Kidney (tissue), 14 donors: ENCODE measurements around the gene RAD51B. TPM values are rescaled to one million over a fixed set of nuclear protein-coding genes. Genes with fewer than 3 reads are reported as not detected.
A peak's percentile ranks its signal among the peaks of the same experiment; 100 is the strongest.

Experiments used
- DNase-seq, 5 donors: peaks; one replicate each; pipeline ENCODE4 v3.0.0-alpha.2; 2013 to 2020
- FAIRE-seq: peaks from 2 replicates; lab custom pipeline; 2012; peaks lifted over from hg19 to GRCh38; lab: Jason Lieb, UNC
- H3K27ac ChIP-seq, 2 donors: one replicate each; pipeline ENCODE4 v1.7.0; 2013; ENCODE audit warnings: low read depth in 2 of 2, low read length in 2 of 2, inconsistent platforms in 1 of 2
- H3K27me3 ChIP-seq: one replicate; pipeline ENCODE4 v1.7.1; 2013; ENCODE audit warnings: low read length, inconsistent platforms; ENCODE audit not compliant: control insufficient read depth, insufficient read depth
- H3K36me3 ChIP-seq, 3 donors: one replicate each; pipeline versions ENCODE4 v1.7.0 to v1.7.1; 2013; ENCODE audit warnings: low read length in 3 of 3, control low read depth in 1 of 3, inconsistent platforms in 1 of 3; ENCODE audit not compliant: insufficient read depth in 3 of 3, control insufficient read depth in 2 of 3
- H3K4me1 ChIP-seq, 3 donors: one replicate each; pipeline versions ENCODE4 v1.7.0 to v1.7.1; 2013; ENCODE audit warnings: low read length in 3 of 3, inconsistent platforms in 1 of 3, low read depth in 1 of 3; ENCODE audit not compliant: control insufficient read depth in 2 of 3, insufficient read depth in 2 of 3
- H3K4me3 ChIP-seq, 3 donors: one replicate each; pipeline versions ENCODE4 v1.7.0 to v1.8.1; 2013; ENCODE audit warnings: low read length in 3 of 3, control low read depth in 1 of 3, inconsistent platforms in 1 of 3
- H3K9ac ChIP-seq, 3 donors: one replicate each; pipeline versions ENCODE4 v1.7.0 to v1.7.1; 2013; ENCODE audit warnings: low read length in 3 of 3, control low read depth in 1 of 3, inconsistent platforms in 1 of 3
- H3K9me3 ChIP-seq, 3 donors: one replicate each; pipeline versions ENCODE4 v1.7.0 to v1.7.1; 2013; ENCODE audit warnings: low read length in 3 of 3, control low read depth in 1 of 3, inconsistent platforms in 1 of 3; ENCODE audit not compliant: control insufficient read depth in 2 of 3, insufficient read depth in 1 of 3
- intact Hi-C: fragments of 100-400 bp; cut with DNase I; formaldehyde crosslinking; loops from one replicate; pipeline ENCODE4 v1.11.1; 2022
- polyA plus RNA-seq: library from polyadenylated mRNA; stranded (reverse); fragments of 350-450 nt; fragmentation: Illumina TruSeq; extraction: RNeasy Lipid Tissue Mini Kit (QIAGEN cat#74804); gene quantifications from one replicate; pipeline ENCODE4 v1.2.3, GENCODE V29; 2014; ENCODE audit warnings: low read depth, low replicate concordance; ENCODE audit not compliant: insufficient read depth
- total RNA-seq: library from RNA; stranded (reverse); fragmentation: NEBNext Ultra II Directional; extraction: Animal tissue kit (Norgen Biotek cat#: 25700); gene quantifications from one replicate; pipeline ENCODE4 v1.2.1, GENCODE V29; 2021
- TF ChIP-seq, protein P1 (sequence below): IDR thresholded peaks from 3 replicates; pipeline ENCODE4 v1.5.1; 2012; ENCODE audit warnings: mild to moderate bottlenecking, moderate library complexity, borderline replicate concordance; ENCODE audit not compliant: insufficient read depth; ENCODE audit errors: extremely low read depth
- donor health status: control.
- donor health status: control.
- donor health status: control.
- donor health status: control.
- donor health status: control.
- donor health status: DM: yes; HTN: yes; CAD: no.
- donor health status: Normal renal cell carcinoma (clear cell type).

The RAD51B gene
- total and polyA plus RNA-seq, 2 donors from 2014 or later = 6.9 to 18.0 TPM

GRCh38 chr14:68624541-68625220, 805.1 kb downstream of the RAD51B start:
- TF ChIP-seq, protein P1, sequence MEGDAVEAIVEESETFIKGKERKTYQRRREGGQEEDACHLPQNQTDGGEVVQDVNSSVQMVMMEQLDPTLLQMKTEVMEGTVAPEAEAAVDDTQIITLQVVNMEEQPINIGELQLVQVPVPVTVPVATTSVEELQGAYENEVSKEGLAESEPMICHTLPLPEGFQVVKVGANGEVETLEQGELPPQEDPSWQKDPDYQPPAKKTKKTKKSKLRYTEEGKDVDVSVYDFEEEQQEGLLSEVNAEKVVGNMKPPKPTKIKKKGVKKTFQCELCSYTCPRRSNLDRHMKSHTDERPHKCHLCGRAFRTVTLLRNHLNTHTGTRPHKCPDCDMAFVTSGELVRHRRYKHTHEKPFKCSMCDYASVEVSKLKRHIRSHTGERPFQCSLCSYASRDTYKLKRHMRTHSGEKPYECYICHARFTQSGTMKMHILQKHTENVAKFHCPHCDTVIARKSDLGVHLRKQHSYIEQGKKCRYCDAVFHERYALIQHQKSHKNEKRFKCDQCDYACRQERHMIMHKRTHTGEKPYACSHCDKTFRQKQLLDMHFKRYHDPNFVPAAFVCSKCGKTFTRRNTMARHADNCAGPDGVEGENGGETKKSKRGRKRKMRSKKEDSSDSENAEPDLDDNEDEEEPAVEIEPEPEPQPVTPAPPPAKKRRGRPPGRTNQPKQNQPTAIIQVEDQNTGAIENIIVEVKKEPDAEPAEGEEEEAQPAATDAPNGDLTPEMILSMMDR = no peak
- H3K36me3 ChIP-seq = no peaks in the 10 kb centered on the region
- H3K27me3 ChIP-seq = no peaks in the 10 kb centered on the region
- H3K27ac ChIP-seq = no peak overlapping the region
- no peak for FAIRE-seq
- H3K9ac ChIP-seq = no peak overlapping the region
- intact Hi-C loops = no loop called here
- peaks cover under 1 to 8% (median 6%) of the 10 kb centered on the region in 3 donors for H3K4me1 ChIP-seq
- peak in 3 of 5 donors; percentile 9 to 36 (median 31) for DNase-seq
- no peak overlapping the region for H3K4me3 ChIP-seq
- H3K9me3 ChIP-seq = no peaks in the 10 kb centered on the region

GRCh38 chr14:68625366-68626090, 805.9 kb downstream of the RAD51B start:
- DNase-seq (peak in 2 of 5 donors; percentile 7 to 27), FAIRE-seq (no peak)
- TF ChIP-seq, protein P1 = no peak
- H3K9me3 ChIP-seq = no peaks in the 10 kb centered on the region
- H3K36me3 ChIP-seq = no peaks in the 10 kb centered on the region
- no peak overlapping the region for H3K4me3 ChIP-seq
- H3K9ac ChIP-seq = no peak overlapping the region
- no peaks in the 10 kb centered on the region for H3K27me3 ChIP-seq
- intact Hi-C loops = no loop called here
- H3K4me1 ChIP-seq = peaks cover 3 to 17% (median 6%) of the 10 kb centered on the region in 3 donors
- H3K27ac ChIP-seq = no peak overlapping the region

DNA sequence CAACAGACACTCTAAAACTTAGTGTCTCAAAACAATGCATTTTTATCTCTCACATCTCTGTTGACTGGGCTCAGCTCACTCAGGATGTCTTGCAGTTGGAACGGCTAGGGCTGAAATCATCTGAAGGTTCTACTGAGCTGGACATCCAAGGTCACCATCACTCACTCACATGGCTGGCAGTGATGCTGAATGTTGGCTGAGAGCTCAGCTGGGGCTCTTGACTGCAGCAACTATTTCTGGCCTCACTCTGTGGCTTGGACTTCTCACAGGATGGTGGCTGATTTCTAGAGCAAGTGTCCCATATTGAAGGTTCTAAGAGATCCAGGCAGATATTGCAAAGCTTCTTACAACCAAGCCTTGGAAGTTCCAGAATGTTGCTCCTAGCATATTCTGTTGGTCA, 806.8 kb downstream of the RAD51B start:
- intact Hi-C loops = no loop called here
- Histone ChIP-seq H3K36me3 (no peaks in the 10 kb centered on the region), H3K4me1 (peaks cover 5 to 23% (median 6%) of the 10 kb centered on the region in 3 donors), H3K27me3 (no peaks in the 10 kb centered on the region), H3K4me3 (no peak overlapping the region), H3K9ac (no peak overlapping the region), H3K9me3 (no peaks in the 10 kb centered on the region), H3K27ac (no peak overlapping the region)
- FAIRE-seq = no peak
- TF ChIP-seq, protein P1 = no peak
- peak in 1 of 5 donors; percentile 6 for DNase-seq
